NCI-H526 treated with DMSO at 0.1 percent for 48 hours (cell line): ENCODE measurements around the gene CAMK2N2.

Experiments
- DNase-seq: peaks from one replicate; lab custom pipeline; 2025; lab: John Stamatoyannopoulos, UW

CAMK2N2 gene

DNA sequence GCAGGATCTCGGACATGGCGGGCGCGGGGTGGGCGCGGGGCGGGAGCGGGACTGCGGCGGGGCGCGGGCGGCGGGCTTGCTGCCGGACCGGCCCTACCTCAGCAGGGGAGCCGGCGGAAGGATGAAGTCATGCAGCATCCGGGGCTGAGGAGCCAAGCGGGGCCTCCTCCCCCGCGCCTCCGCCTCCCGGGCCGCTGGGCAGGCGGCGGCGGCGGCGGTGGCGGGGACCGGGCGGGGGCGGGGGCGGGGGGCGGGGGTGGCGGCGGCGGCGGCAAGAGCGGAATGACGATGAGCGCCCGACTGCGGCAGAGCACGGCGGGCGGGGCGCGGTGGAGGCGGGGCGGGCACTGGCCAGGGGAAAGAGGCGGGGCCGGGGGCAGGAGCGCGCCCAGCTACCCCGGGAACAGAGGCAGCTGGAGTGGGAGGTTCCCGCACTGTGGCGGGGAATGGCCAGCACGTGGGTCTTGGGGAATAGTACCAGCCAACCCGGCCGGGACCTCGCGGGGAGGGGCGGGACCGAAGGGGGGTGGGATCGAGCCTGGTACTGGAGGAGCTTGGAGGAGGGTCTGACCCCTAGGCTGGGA, at the start of gene CAMK2N2:
CAMK2N2 (minus strand) TSS at position 284 of the 584 bp plus-strand sequence; CDS start at position 16, 268 bp downstream.
- peak; percentile 81 for DNase-seq

DNA sequence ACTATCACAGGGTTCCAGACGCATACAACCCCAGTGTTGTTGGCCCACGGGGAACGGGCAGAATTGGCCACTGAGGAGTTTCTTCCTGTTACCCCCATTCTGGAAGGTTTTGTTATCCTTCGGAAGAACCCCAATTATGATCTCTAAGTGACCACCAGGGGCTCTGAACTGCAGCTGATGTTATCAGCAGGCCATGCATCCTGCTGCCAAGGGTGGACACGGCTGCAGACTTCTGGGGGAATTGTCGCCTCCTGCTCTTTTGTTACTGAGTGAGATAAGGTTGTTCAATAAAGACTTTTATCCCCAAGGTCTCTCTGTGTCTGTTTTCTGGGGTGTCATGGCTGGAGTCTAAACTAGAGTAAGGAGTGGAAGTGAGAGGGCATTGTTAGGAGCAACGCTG, 47.4 kb upstream of the CAMK2N2 start:
- DNase-seq = no peak

DNA sequence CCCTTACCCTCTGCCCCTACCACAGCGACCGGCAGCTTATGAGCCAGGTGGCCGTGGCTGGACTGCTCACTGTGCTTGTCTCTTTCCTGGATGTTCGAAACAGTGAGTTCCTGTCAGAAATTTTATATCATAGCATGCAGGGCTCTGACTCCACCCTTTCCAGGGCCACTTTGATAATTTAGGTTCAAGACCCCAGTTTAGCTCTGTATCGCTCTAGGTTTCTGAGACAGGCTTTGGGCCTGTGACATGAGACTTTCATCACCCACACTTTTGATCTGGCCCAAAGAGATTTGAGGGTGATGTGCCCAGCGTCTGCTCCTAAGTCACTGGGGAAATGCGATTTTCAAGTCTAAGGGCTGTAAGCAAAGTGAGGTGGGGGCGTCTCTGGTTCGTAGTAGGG, 46.6 kb upstream of the CAMK2N2 start:
- no peak for DNase-seq

DNA sequence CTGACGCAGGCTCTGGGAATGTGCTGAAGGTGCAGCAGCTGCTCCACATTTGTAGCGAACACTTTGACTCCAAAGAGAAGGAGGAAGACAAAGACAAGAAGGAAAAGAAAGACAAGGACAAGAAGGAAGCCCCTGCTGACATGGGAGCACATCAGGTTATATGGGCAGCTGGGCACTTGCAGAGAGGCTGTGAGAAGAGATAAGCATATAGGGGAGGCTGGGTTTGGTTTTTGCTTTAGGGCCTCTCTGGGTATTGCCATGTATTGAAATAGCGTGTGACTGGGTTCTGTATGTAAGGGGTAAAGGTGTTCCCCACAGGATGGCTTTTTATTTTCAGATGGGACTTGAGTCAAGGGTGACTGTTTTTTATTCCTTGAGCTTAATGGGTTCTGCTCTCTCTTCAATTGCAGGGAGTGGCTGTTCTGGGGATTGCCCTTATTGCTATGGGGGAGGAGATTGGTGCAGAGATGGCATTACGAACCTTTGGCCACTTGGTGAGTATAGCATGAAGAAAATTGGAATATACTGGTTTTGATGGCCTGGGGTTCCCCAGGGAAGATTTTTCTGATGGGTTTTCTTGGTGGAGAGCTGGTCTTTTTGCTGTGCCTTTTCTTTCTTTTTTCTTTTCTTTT, 45.1 kb upstream of the CAMK2N2 start:
- DNase-seq = no peak

DNA sequence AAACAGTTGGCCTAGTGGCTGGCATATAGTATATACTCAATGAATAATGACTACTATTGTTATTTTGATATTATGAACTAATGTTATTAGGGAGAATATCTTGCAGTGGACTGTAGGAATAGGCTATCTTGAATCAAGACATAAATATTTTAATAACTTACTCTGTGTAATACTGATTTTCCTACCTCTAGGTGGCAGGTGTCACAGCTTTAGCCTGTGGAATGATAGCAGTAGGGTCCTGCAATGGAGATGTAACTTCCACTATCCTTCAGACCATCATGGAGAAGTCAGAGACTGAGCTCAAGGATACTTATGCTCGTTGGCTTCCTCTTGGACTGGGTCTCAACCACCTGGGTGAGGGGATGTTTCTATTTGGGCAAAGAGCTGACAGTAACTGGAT, 44.2 kb upstream of the CAMK2N2 start:
- DNase-seq = no peak

DNA sequence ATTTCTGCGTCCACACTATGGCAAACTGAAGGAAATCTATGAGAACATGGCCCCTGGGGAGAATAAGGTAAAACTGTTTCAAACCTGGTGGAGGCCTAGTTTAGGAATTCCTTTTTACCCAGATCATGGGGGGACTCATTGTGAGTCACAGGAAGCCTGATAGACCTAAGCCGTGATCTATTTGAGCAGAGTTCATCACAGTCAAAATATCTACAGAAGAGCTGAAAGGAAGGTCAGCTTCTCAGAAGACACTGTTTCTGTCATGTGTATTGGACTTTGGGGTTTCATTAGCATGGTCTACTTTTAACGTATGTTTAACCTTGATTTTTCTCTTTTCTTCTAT, 39.0 kb upstream of the CAMK2N2 start:
- DNase-seq = no peak

DNA sequence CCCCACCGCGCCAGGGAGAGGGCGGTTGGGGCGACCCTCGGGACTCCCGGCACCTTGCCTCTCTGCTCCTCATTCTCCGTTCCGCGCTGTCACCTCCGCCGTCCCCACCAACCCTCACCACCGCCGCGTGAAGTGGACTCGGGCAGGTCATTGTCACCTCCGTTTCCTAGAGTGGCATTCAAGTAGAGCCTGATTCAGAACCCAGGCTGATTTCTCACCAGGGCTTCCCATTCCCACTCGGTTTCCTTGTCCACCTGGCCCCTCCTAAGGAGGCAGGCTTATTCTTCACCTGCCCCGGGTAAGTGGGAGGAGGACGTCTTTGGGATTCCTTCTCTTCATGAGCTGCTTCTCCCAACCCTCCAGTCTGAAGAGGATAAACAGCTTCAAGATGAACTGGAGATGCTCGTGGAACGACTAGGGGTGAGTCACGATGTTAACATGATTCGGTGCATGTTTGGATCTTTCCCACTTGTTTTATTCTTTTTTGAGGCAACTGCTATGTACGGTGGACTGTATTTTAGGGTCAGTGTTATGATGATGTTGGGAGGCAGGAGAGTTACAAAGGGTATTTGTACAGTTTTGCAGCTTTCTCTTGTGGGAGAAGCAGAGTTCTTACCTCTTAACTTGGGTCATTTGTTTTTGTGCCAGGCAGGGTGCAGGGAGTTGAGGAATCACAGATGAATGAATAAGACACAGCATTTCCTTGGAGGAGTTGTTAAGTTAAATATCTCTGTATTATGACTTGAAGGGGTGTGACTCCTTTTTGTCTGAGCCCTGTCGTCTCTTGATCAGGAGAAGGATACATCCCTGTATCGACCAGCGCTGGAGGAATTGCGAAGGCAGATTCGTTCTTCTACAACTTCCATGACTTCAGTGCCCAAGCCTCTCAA, 38.4 kb upstream of the CAMK2N2 start:
- no peak for DNase-seq

DNA sequence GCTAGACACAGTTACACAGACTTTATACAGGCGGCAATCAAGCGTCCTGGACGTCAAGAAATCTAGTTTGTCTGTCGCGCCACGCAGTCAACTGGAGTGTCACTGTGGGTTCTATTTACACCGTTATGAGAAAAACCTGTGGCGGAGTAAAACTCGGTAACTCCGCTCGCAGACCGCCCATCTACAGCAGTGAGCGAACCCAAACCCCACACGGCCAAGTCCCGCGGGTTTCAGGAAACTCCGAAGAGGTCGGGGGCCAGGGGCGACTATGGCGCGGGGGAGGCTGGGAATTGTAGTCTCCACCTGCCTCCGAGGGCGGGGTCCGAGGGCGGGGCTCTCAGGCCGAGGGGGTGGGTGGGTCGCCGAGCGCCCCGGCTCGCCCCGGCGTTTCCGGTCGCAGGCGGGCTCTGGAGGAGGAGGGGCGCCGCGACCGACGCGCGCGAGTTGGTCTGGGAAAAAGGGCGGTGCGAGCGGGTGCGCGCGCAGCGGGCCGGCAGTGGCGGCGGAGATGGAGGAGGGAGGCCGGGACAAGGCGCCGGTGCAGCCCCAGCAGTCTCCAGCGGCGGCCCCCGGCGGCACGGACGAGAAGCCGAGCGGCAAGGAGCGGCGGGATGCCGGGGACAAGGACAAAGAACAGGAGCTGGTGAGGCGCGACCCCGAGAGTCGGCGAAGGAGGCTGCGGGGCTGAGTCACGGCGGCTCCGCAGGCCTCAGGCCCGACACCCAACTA, 37.6 kb upstream of the CAMK2N2 start, which contains the start of gene PSMD2:
PSMD2 (plus strand) TSS at position 483 of the 729 bp plus-strand sequence; CDS start at position 509, 26 bp downstream.
- DNase-seq = peak; percentile 86

DNA sequence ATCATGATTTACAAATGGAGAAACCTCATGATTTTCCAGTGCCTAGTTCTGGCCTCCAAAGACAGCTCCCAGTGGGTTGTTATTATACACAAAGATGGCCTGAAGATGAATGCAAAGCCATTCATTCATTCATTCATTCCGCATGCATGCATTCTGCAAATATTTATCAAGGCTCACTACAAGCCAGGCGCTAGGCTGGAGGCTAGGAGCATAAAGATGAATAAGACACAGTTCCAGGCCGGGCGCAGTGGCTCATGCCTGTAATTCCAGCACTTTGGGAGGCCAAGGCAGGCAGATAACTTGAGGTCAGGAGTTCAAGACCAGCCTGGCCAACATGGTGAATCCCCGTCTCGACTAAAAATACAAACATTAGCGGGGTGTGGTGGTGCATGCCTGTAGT, 35.3 kb upstream of the CAMK2N2 start:
- no peak for DNase-seq

DNA sequence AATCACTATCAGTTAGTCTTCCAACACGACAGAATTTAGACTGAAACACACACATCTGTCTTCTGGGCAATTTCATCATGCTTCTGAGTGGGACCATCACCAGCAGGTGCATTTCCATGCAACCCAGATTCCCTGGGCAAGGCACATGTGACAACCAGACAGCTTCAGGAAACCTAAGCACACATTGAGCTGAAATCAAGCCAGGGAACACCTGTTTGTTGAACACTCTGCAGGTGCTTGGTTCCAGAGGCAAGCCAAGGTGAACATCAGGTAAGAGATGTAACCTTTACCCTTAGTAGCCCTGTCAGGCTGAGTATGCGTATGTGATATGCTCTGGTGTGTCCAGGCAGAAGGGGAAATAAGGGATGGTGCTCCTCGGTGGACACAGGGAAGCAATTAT, 34.4 kb upstream of the CAMK2N2 start:
- DNase-seq = no peak

DNA sequence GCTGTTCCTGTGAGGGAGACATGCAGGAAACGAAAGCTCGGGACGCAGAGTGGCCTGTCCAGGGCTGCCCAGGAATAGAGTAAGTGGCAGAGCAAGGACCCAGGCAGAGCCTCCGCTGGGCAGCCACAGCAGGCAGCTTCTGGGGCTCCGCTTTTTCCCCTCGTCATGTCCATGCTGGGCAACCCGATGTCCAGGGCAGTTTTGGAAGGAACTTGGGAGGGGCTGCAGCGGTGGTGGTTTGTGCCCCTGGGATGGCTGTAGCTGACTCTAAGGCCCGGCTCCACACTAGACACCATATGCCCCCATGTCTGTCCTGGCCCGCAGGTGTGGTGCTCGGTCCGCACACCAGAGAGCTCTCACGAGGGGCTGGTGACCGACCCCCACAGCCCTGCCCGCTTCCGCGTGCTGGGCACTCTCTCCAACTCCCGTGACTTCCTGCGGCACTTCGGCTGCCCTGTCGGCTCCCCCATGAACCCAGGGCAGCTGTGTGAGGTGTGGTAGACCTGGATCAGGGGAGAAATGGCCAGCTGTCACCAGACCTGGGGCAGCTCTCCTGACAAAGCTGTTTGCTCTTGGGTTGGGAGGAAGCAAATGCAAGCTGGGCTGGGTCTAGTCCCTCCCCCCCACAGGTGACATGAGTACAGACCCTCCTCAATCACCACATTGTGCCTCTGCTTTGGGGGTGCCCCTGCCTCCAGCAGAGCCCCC, 30.5 kb upstream of the CAMK2N2 start:
- no peak for DNase-seq

DNA sequence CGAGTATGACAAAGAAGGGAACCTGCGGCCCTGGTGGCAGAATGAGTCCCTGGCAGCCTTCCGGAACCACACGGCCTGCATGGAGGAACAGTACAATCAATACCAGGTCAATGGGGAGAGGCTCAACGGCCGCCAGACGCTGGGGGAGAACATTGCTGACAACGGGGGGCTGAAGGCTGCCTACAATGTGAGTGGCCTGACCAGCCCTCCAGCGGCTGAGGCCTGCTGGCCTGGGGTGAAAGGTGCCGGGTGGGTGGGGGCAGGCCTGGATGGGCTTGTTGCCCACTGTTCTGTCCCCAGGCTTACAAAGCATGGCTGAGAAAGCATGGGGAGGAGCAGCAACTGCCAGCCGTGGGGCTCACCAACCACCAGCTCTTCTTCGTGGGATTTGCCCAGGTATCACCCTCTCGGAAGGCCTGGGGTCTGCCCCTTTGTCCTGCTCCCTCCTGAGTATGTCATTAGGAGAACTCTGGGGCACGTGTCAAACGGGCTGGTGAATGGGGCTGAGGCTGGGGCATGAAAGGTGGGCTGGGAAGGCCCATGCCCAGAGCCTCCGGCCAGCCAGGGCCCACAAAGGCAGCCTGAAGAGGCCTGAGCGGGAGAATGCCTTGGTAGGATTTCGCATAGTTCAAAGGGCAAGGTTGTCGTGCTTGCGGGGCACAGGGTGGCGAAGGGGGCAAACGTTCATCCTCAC, 29.8 kb upstream of the CAMK2N2 start:
- DNase-seq = no peak

DNA sequence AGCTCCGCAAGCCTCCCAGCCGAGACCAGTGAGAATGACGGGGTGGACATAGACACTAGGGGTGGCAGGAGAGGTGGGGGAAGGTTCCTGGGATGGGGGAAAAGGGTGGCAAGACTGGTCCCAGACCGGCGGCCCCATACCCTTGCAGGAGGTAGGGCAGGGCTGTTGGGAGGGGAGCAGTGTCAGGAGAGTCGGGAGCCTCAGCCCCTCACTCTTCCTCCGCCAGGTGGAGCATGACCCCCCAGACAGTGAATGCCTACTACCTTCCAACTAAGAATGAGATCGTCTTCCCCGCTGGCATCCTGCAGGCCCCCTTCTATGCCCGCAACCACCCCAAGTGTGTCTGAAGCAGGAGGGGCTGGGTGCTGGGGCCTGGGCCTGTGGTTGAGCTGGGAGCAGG, 29.0 kb upstream of the CAMK2N2 start:
- no peak for DNase-seq

DNA sequence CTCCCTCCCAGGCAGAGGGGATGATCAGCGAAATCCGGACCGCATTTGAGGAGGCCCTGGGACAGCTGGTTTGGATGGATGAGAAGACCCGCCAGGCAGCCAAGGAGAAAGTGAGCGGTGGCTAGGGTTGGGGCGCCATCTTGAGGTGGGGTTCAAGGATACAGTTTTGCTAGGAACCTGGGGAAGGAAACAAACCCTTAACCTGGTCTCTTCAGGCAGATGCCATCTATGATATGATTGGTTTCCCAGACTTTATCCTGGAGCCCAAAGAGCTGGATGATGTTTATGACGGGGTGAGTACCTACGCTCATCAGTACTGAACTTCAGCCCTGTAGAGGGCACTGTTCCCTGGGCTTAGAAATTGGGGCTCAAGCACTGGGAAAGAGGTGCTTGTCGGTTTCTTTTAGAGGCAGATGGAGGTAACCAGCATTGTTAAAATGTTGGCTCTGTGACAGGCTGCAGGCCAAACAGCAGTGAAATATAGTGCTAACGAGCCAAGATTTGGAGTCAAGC, 28.1 kb upstream of the CAMK2N2 start:
- peak; percentile 43 for DNase-seq

DNA sequence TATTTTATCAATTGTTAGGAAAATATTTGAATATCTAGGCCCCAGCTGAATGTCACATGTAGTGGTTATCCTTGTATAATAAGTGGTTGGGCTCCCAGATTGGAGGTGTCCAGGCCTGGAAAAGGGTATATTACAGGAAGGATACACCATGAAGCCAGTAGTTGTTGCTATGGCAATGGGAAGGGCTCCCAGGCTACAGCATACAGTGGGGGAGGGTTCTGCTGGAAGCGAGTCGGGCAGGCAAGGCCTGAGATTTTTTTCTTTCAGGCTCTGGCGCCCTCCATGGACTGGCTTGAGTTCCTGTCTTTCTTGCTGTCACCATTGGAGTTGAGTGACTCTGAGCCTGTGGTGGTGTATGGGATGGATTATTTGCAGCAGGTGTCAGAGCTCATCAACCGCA, 23.3 kb upstream of the CAMK2N2 start:
- DNase-seq = peak; percentile 58

DNA sequence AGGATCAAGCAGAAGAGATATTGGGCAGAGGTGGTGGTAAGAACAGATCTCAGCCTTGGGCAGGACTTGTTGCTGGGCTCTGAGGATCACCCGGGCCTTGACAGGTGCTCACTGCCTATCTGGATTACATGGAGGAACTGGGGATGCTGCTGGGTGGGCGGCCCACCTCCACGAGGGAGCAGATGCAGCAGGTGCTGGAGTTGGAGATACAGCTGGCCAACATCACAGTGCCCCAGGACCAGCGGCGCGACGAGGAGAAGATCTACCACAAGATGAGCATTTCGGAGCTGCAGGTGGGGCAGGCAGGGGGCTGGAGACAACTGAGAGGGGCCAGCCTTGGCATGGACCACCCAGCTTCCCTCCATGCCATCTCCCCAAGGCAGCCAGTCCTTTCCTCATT, 22.3 kb upstream of the CAMK2N2 start:
- DNase-seq = no peak

DNA sequence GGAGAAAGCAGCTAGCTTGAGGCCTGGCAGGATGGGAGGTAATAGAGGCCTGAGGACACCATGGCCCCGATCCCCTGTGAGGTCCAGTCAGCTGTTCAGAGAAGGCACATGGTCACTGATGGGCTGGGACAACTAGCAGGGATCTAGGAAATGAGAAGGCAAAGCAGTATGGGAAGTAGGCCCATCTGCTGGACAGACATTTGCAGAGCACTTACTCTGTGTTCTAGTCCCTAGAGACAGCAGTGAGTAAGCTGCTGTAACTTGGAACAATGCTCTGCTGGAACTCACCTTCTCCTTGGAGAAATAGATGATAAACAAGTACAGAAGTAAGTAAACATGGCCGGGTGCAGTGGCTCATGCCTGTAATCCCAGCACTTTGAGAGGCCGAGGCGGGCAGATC, 21.6 kb upstream of the CAMK2N2 start:
- no peak for DNase-seq

DNA sequence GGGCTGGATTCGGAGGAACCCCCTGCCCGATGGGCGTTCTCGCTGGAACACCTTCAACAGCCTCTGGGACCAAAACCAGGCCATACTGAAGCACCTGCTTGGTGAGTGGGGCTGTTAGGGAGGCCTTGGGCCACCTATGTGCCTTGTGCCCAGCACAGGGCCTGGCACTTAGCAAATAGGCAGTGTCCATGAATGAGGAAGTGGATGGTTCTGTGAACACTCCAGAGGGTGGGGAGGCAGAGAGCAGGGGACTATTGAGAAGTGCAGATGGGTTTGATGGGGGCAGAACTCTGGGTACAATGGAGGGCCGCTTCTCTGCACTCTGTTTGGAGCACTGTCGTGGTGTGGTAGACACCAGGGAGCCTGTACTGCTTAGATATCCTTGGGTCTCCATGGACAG, 16.0 kb upstream of the CAMK2N2 start:
- DNase-seq = no peak

DNA sequence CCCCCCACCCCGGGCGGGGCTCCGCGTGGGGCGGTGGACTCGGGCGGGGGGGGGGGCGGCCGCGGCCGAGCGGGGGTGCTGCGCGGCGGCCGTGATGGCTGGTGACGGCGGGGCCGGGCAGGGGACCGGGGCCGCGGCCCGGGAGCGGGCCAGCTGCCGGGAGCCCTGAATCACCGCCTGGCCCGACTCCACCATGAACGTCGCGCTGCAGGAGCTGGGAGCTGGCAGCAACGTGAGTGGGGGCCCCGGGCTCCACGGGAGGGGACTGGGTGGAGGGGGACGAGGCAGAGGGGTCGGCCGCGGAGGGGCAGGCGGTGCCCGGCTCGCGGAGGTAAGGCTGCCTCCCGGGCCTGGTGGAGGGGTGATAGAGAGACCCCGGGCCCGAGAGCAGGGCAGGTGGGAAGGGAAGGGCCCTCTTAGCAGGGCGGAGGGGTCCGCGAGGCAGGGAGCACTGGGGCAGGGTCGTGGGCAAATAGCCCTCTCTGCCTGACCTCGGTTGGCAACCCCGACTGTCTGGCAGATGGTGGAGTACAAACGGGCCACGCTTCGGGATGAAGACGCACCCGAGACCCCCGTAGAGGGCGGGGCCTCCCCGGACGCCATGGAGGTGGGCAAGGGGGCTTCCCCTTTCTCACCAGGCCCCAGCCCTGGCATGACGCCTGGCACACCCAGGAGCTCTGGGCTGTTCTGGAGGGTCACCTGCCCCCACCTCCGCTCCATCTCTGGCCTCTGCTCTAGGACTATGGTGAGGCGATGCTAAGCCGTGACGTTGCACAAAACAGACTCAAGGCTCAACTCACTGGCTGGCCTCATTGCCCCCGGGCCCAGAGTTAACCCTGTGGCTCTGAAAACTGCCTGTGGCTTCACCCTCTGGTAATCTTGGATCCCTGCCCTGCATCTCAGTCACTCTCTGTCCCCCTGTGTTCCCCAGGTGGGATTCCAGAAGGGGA, 14.9 kb upstream of the CAMK2N2 start, which contains the start of gene ECE2:
ECE2 (plus strand) TSS at position 62 of the 950 bp plus-strand sequence; CDS start at position 194, 132 bp downstream.
- DNase-seq = no peak

DNA sequence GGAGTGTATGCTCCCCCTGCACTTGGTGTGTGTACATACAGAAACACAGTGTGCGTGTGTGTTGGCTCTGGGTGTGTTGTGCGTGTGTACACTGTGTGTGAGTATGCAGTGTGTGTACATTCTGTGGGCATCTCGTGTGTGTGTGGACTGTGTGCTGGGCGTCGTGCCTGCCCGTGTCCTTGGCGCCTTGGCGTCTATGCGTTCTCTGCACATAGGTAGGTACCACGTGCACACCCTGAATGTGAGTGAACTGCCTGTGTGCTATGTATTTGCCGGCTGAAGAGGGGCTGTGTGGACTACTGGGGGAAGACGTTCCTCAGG, 14.0 kb upstream of the CAMK2N2 start:
- no peak for DNase-seq
